Sigmoid colon (tissue), 3 donors: ENCODE results near the gene NUP58.

ENCODE experiments used
- POLR2A ChIP-seq, 2 donors: fragments of 450-650 bp; IDR thresholded peaks; one replicate each; pipeline ENCODE4 v1.6.1; 2016; ENCODE audit warnings: antibody characterized with exemption in 2 of 2, mild to moderate bottlenecking in 2 of 2, moderate library complexity in 2 of 2
- TF ChIP-seq, protein P1 (sequence below), 4 experiments: fragments of 450-650 bp in 3 of 4; fragments of 200-600 bp in 1 of 4; IDR thresholded peaks; one replicate each; pipeline ENCODE4 v1.5.1; 2016 to 2019; ENCODE audit warnings: antibody characterized with exemption in 4 of 4, mild to moderate bottlenecking in 3 of 4, moderate library complexity in 2 of 4

DNA sequence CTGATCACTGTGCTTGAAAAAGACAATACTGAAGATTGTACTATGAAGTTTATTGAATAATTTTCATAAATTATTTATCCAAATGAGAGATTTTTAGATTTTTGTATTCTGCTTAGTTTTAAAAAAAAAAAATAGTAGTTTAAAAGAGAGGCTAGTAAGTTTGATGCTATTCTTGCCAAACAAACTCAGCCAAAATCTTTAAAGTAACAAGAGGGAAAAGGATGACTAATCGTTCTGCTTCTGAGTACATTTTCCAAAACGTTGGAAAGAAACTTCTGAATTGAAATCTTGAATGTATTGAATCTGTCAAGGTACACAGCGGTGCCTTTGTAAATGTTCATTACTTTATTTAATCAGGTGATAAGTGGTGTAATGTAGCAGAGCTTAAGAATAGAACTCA is 34.4 kb downstream of the NUP58 start:
- TF ChIP-seq, protein P1, sequence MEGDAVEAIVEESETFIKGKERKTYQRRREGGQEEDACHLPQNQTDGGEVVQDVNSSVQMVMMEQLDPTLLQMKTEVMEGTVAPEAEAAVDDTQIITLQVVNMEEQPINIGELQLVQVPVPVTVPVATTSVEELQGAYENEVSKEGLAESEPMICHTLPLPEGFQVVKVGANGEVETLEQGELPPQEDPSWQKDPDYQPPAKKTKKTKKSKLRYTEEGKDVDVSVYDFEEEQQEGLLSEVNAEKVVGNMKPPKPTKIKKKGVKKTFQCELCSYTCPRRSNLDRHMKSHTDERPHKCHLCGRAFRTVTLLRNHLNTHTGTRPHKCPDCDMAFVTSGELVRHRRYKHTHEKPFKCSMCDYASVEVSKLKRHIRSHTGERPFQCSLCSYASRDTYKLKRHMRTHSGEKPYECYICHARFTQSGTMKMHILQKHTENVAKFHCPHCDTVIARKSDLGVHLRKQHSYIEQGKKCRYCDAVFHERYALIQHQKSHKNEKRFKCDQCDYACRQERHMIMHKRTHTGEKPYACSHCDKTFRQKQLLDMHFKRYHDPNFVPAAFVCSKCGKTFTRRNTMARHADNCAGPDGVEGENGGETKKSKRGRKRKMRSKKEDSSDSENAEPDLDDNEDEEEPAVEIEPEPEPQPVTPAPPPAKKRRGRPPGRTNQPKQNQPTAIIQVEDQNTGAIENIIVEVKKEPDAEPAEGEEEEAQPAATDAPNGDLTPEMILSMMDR (IDR thresholded peaks at IDR 0.05) = no peak
- TF ChIP-seq POLR2A (IDR thresholded peaks at IDR 0.05) = no peak
